ENCODE measurements around the gene RPL9. TPM values are rescaled to one million over a fixed set of nuclear protein-coding genes. Genes with fewer than 3 reads are reported as not detected.

The RPL9 gene
- total and polyA plus RNA-seq, 2 of the 4 experiments (the other 2 are of a cell fraction) = 1,627 to 1,905 TPM

DNA sequence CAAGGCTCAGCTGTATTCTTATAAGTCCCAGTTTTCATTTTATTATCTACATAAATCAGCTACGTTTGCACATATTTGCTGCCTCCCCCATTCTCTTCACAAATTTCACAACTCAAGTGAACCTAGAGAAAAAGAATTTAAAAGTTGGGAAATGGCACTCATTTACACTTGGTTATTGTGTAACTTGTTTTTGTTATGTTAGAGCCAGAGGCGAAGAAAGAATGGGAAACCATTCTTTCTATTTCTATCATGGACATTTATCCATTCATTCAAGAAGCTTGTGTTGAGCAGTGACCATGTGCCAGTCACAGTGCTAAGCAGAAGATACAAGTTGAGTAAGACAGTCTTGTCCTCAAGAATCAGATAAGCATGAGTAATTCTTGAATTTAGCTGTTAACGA, 13.7 kb upstream of the RPL9 start:
- H3K27me3 ChIP-seq (ENCODE audit: control insufficient read depth, insufficient read depth, low read length) = no peaks in the 10 kb centered on the region
- no peak overlapping the region for H3K4ac ChIP-seq (ENCODE audit: low read depth, low read length)
- H3K9ac ChIP-seq (ENCODE audit: low read depth, low read length) = no peak overlapping the region
- no peak overlapping the region for H3K23ac ChIP-seq (ENCODE audit: low read depth, low read length)
- no peak overlapping the region for H4K5ac ChIP-seq (ENCODE audit: low read depth, low read length)
- DNase-seq (no peak), ATAC-seq (ENCODE audit: low read depth) (no peak)
- TF ChIP-seq ELK1 (IDR thresholded peaks at IDR 0.05; ENCODE audit: borderline replicate concordance, low read depth, low read length) (no peak), POLR2A (IDR thresholded peaks at IDR 0.05; ENCODE audit: low read depth, low read length) (no peak), NFE2L2 (IDR thresholded peaks at IDR 0.05; ENCODE audit: low read depth, low read length) (no peak), RCOR1 (IDR thresholded peaks at IDR 0.05; ENCODE audit: insufficient replicate concordance, low read length) (no peak), RFX5 (IDR thresholded peaks at IDR 0.05; ENCODE audit: low read depth, low read length) (no peak), CTCF (conservative IDR thresholded peaks at IDR 0.05; ENCODE audit: low read depth, low read length) (no peak), RAD21 (IDR thresholded peaks at IDR 0.05; ENCODE audit: low read length) (no peak), FOS (IDR thresholded peaks at IDR 0.05; ENCODE audit: low read depth, low read length) (no peak), MAZ (IDR thresholded peaks at IDR 0.05; ENCODE audit: borderline replicate concordance, low read depth, low read length) (no peak), MXI1 (IDR thresholded peaks at IDR 0.05; ENCODE audit: borderline replicate concordance, low read depth, low read length) (no peak), CHD1 (IDR thresholded peaks at IDR 0.05; ENCODE audit: low read depth, low read length) (no peak), MAFK (IDR thresholded peaks at IDR 0.05; ENCODE audit: low read depth, low read length) (no peak), BHLHE40 (IDR thresholded peaks at IDR 0.05; ENCODE audit: low read depth, low read length) (no peak), SMC3 (IDR thresholded peaks at IDR 0.05; ENCODE audit: low read depth, low read length) (no peak)
- TF ChIP-seq, protein P1, sequence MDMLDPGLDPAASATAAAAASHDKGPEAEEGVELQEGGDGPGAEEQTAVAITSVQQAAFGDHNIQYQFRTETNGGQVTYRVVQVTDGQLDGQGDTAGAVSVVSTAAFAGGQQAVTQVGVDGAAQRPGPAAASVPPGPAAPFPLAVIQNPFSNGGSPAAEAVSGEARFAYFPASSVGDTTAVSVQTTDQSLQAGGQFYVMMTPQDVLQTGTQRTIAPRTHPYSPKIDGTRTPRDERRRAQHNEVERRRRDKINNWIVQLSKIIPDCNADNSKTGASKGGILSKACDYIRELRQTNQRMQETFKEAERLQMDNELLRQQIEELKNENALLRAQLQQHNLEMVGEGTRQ (IDR thresholded peaks at IDR 0.05; ENCODE audit: low read depth, low read length) = no peak
- H3K4me1 ChIP-seq (ENCODE audit: control insufficient read depth, insufficient read depth, low read length) = no peaks in the 10 kb centered on the region
- no peak overlapping the region for H3K4me3 ChIP-seq (ENCODE audit: insufficient read depth, low read depth, low read length)
- H2BK5ac ChIP-seq (ENCODE audit: low read depth, low read length, poor library complexity, severe bottlenecking) = no peak overlapping the region
- WGBS, 2 experiments (ENCODE audit: extremely low coverage in 2 of 2, insufficient read length in 1 of 2) = no CpG with 5 or more reads among the region's 3 CpGs
- no peak overlapping the region for H3K56ac ChIP-seq (ENCODE audit: extremely low read depth, insufficient read depth, low read length)
- H4K91ac ChIP-seq (ENCODE audit: insufficient read depth, low read depth, low read length) = no peak overlapping the region
- in situ Hi-C loops (cut with MboI; ENCODE audit: low sequenced_read_pairs) = no loop called here
- no peak overlapping the region for H2BK15ac ChIP-seq (ENCODE audit: low read depth, low read length)
- no peak overlapping the region for H3K18ac ChIP-seq (ENCODE audit: low read depth, low read length)
- no peaks in the 10 kb centered on the region; a peak in 1 of 4 replicates for H3K79me1 ChIP-seq (ENCODE audit: low read depth in 1 of 2, low read length in 2 of 2)
- CTCF ChIA-PET = no interaction called here
- dilution Hi-C loops (cut with HindIII; ENCODE audit: low sequenced_read_pairs, unreplicated experiment) = no loop called here
- H2BK20ac ChIP-seq (ENCODE audit: low read depth, low read length) = no peak overlapping the region
- no peak overlapping the region for H2AFZ ChIP-seq (replicated peaks; ENCODE audit: low read length, poor library complexity)
- no peak overlapping the region for H2AK9ac ChIP-seq (replicated peaks; ENCODE audit: low read depth, low read length, poor library complexity)
- no peaks in the 10 kb centered on the region for H4K20me1 ChIP-seq (ENCODE audit: insufficient read depth, low read length)
- H4K8ac ChIP-seq (ENCODE audit: low read depth in 2 of 2, low read length in 2 of 2) = no peak overlapping the region
- intact Hi-C loops (cut with micrococcal nuclease) = no loop called here
- no peak overlapping the region for H3K14ac ChIP-seq (replicated peaks; ENCODE audit: low read depth, low read length)
- no peaks in the 10 kb centered on the region for H3K9me3 ChIP-seq (ENCODE audit: control insufficient read depth, insufficient read depth, low read length)
- no peak overlapping the region for H3K4me2 ChIP-seq (ENCODE audit: low read depth, low read length)
- H3K27ac ChIP-seq (ENCODE audit: insufficient read depth, low read length) = no peak overlapping the region
- H3K9me1 ChIP-seq (ENCODE audit: insufficient read depth, low read length) = no peaks in the 10 kb centered on the region
- no peak overlapping the region for H2AK5ac ChIP-seq (ENCODE audit: low read depth, low read length)
- POLR2A ChIA-PET (ENCODE audit: unreplicated experiment) = no interaction called here
- no TSS peak for BruUV-seq (replicated peaks)
- no peak overlapping the region for H2BK120ac ChIP-seq (ENCODE audit: low read depth, low read length)
- H3K36me3 ChIP-seq (ENCODE audit: control insufficient read depth, insufficient read depth, low read length) = peaks cover 3% of the 10 kb centered on the region; the same call in 1 of the 2 replicates
